Measurements from ENCODE around the gene SRSF10. TPM values are rescaled to one million over a fixed set of nuclear protein-coding genes. Genes with fewer than 3 reads are reported as not detected.

The SRSF10 gene
- total and polyA plus RNA-seq, 2 of the 8 experiments (the other 6 are each of a cell fraction or from before 2014, with no cell fraction given): 155 to 194 TPM

DNA sequence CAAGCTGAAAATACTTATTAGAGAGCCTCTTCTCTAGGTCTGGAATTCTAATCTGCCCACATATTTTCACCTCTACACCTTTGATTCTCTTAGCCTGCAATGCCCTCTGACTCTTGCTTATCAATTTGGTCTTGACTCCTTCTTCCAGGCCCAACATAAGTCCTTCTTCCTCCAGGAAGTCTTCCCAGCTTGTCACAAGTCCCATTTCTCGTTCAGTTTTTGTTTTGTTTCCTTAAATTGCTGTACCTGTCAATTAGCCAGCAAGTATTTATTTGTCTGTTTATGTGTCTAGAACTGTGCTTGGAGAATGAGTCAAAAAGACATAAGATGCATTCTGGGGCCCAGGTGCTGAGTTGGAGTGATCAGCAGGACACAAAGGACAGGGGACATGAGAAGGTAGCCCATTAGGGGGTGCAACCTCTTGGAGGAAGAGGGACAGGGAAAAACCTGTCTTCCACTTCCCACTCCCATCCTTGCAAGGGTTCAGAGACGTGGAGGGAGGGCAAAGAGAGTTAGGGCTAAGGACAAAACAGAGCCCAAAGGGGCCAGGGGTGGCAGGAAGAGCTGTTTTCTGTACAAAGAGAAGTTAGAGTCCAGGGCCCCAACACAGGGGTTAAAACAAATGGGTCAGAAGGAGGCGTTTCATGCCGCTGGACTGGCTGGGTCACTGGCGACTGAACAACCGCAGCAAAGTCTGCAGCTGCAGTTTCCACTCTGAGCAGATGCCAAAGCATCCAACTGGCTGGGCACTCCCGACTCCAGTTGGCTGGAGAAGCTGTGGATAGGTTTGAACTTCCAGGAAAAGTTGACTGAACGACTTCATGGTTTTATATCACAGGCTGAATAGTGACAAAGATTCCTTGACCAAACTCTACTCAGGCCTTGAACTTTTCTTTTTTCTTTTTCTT is 56.3 kb downstream of the SRSF10 start (continued):
- TF ChIP-seq, protein P1, sequence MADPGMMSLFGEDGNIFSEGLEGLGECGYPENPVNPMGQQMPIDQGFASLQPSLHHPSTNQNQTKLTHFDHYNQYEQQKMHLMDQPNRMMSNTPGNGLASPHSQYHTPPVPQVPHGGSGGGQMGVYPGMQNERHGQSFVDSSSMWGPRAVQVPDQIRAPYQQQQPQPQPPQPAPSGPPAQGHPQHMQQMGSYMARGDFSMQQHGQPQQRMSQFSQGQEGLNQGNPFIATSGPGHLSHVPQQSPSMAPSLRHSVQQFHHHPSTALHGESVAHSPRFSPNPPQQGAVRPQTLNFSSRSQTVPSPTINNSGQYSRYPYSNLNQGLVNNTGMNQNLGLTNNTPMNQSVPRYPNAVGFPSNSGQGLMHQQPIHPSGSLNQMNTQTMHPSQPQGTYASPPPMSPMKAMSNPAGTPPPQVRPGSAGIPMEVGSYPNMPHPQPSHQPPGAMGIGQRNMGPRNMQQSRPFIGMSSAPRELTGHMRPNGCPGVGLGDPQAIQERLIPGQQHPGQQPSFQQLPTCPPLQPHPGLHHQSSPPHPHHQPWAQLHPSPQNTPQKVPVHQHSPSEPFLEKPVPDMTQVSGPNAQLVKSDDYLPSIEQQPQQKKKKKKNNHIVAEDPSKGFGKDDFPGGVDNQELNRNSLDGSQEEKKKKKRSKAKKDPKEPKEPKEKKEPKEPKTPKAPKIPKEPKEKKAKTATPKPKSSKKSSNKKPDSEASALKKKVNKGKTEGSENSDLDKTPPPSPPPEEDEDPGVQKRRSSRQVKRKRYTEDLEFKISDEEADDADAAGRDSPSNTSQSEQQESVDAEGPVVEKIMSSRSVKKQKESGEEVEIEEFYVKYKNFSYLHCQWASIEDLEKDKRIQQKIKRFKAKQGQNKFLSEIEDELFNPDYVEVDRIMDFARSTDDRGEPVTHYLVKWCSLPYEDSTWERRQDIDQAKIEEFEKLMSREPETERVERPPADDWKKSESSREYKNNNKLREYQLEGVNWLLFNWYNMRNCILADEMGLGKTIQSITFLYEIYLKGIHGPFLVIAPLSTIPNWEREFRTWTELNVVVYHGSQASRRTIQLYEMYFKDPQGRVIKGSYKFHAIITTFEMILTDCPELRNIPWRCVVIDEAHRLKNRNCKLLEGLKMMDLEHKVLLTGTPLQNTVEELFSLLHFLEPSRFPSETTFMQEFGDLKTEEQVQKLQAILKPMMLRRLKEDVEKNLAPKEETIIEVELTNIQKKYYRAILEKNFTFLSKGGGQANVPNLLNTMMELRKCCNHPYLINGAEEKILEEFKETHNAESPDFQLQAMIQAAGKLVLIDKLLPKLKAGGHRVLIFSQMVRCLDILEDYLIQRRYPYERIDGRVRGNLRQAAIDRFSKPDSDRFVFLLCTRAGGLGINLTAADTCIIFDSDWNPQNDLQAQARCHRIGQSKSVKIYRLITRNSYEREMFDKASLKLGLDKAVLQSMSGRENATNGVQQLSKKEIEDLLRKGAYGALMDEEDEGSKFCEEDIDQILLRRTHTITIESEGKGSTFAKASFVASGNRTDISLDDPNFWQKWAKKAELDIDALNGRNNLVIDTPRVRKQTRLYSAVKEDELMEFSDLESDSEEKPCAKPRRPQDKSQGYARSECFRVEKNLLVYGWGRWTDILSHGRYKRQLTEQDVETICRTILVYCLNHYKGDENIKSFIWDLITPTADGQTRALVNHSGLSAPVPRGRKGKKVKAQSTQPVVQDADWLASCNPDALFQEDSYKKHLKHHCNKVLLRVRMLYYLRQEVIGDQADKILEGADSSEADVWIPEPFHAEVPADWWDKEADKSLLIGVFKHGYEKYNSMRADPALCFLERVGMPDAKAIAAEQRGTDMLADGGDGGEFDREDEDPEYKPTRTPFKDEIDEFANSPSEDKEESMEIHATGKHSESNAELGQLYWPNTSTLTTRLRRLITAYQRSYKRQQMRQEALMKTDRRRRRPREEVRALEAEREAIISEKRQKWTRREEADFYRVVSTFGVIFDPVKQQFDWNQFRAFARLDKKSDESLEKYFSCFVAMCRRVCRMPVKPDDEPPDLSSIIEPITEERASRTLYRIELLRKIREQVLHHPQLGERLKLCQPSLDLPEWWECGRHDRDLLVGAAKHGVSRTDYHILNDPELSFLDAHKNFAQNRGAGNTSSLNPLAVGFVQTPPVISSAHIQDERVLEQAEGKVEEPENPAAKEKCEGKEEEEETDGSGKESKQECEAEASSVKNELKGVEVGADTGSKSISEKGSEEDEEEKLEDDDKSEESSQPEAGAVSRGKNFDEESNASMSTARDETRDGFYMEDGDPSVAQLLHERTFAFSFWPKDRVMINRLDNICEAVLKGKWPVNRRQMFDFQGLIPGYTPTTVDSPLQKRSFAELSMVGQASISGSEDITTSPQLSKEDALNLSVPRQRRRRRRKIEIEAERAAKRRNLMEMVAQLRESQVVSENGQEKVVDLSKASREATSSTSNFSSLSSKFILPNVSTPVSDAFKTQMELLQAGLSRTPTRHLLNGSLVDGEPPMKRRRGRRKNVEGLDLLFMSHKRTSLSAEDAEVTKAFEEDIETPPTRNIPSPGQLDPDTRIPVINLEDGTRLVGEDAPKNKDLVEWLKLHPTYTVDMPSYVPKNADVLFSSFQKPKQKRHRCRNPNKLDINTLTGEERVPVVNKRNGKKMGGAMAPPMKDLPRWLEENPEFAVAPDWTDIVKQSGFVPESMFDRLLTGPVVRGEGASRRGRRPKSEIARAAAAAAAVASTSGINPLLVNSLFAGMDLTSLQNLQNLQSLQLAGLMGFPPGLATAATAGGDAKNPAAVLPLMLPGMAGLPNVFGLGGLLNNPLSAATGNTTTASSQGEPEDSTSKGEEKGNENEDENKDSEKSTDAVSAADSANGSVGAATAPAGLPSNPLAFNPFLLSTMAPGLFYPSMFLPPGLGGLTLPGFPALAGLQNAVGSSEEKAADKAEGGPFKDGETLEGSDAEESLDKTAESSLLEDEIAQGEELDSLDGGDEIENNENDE (IDR thresholded peaks at IDR 0.05; ENCODE audit: insufficient replicate concordance, low read length): no peak
- no peak for TF ChIP-seq CEBPB (IDR thresholded peaks at IDR 0.05; ENCODE audit: low read depth, low read length)
- no peak for TF ChIP-seq RBBP5 (IDR thresholded peaks at IDR 0.05; ENCODE audit: borderline replicate concordance, low read depth, low read length)
- TF ChIP-seq SP2 (IDR thresholded peaks at IDR 0.05; ENCODE audit: low read length): no peak
- TF ChIP-seq SIN3A (conservative IDR thresholded peaks at IDR 0.05 in 1 of 2, IDR thresholded peaks at IDR 0.05 in 1 of 2; ENCODE audit: low read depth in 1 of 2, low read length in 2 of 2): no peak
- TF ChIP-seq, protein P2, sequence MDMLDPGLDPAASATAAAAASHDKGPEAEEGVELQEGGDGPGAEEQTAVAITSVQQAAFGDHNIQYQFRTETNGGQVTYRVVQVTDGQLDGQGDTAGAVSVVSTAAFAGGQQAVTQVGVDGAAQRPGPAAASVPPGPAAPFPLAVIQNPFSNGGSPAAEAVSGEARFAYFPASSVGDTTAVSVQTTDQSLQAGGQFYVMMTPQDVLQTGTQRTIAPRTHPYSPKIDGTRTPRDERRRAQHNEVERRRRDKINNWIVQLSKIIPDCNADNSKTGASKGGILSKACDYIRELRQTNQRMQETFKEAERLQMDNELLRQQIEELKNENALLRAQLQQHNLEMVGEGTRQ (IDR thresholded peaks at IDR 0.05; ENCODE audit: low read length): no peak
- no peak for TF ChIP-seq RNF2 (IDR thresholded peaks at IDR 0.05; ENCODE audit: borderline replicate concordance, low read depth, low read length, missing control alignments, poor library complexity, severe bottlenecking)
- no peak for TF ChIP-seq JUND (IDR thresholded peaks at IDR 0.05; ENCODE audit: low read length)

All from H1 (cell line).